HG03066 (cell line): ENCODE results near the gene OXLD1.

Source experiments
- ATAC-seq: cut with Tn5 transposase; IDR thresholded peaks from one replicate; pipeline ENCODE4 v1.9.1; 2021; ENCODE audit warnings: low read depth; ENCODE audit not compliant: unreplicated experiment

Gene OXLD1

GRCh38 chr17:81655378-81656117 is 10.9 kb downstream of the OXLD1 start:
- no peak for ATAC-seq

GRCh38 chr17:81652906-81653771 is 13.3 kb downstream of the OXLD1 start:
- ATAC-seq, result no peak

DNA sequence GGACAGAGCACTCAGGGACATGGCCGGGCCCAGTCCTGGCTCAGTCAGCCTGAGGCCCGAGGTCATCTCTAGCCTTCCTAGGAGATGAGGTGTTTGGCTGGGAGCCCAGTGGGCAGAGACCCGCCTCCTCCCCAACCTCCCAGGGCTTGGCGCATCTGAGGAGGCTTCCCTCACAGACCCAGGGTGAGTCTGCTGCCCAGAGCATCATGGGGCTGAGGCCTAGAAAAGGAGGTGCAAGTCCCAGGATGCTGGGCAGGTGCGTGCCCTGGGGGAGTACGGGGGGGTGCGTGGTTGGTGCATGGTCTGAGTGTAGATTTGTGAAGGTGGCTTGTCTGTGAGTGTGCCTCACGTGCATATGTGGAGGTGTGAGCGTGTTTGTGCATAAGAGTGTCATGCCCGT is 14.7 kb downstream of the OXLD1 start:
- ATAC-seq, result no peak

DNA sequence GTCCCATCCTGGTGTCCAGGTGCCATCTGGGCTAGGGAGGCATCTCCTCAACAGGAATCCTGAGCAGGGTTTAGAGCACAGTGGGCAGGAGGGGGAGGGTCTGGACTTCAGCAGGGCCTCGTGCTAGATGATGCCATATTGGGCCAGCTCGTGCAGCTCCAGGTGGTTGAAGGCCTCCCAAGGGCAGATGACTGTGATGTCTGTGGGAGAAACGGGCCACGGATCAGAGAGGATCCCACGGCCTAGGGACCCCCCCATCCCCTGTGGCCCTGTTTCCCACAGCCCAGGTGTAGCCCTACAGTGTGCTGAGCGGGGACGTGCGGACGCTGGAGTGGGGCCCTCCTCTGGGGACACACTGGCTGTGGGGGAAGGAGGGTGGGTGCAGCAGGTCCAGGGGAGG is 15.5 kb downstream of the OXLD1 start:
- ATAC-seq, result no peak

DNA sequence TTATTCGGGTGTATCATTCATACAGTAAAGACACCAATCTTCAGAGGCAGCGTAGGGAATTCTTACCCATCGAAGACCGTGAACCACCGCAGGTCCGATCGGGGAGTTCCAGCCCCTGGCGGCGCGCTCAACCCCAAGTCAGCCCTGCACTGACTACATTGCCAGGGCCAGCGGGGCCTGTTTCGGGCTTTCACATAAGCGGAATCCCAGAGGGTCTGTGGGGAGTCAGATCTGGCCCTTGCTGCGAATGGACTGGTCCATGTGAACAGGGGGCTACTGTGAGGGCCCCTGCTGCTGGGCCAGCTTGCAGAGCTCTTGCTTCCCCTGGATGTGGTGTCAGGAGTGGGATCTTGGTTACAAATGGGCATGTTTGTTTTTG is 17.7 kb downstream of the OXLD1 start:
- ATAC-seq, result no peak

GRCh38 chr17:81648013-81648706 is 18.2 kb downstream of the OXLD1 start:
- no peak for ATAC-seq

DNA sequence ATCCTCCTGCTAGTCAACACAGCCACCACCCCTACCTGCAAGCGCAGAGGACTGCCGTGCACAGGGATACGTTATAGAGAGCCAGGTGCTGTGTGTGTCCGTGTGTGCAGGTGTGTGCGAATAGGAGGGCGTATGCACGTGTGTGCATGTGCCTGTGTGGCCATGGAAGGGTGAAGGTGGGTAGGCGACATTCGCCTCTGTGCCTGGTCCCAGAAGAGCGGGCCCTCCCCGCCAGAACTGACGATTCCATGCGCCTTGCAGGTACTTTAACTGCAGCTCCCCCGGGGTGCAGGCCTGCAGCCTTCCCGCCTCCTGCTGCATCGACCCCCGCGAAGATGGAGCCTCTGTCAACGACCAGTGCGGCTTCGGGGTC is 18.8 kb downstream of the OXLD1 start:
- ATAC-seq, result no peak

GRCh38 chr17:81646869-81647600 is 19.4 kb downstream of the OXLD1 start:
- no peak for ATAC-seq

DNA sequence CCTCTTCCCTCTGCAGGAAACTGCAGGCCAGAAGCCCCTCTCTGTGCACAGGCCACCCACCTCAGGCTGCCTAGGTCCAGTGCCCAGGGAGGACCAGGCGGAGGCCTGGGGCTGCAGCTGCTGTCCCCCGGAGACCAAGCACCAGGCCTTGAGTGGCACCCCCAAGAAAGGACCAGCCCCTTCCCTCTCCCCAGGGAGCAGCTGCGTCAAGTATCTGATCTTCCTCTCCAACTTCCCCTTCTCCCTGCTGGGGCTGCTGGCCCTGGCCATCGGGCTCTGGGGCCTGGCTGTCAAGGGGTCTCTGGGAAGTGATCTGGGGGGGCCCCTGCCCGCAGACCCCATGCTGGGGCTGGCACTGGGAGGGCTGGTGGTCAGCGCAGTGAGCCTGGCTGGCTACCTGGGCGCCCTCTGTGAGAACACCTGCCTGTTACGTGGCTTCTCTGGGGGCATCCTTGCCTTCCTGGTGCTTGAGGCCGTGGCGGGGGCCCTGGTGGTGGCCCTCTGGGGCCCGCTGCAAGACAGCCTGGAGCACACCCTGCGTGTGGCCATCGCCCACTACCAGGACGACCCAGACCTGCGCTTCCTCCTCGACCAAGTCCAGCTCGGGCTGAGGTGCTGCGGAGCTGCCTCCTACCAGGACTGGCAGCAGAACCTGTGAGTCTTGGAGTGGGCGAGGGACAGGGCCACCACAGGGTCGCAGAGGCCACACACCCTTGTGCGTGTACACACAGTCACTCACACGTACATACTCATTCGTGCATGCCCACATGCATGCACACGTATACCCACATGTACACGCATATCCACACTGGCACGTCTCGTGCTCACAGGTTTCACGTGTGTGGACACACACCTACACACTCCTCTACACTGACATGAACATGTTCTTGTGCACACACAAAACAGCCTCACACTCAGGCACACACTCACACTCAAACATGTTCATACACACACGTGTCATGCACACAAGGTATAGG is 21.1 kb downstream of the OXLD1 start:
- ATAC-seq, result no peak

- ATAC-seq, result no peak
Measured at GRCh38 chr17:81644496-81644895, 21.9 kb downstream of the OXLD1 start.

DNA sequence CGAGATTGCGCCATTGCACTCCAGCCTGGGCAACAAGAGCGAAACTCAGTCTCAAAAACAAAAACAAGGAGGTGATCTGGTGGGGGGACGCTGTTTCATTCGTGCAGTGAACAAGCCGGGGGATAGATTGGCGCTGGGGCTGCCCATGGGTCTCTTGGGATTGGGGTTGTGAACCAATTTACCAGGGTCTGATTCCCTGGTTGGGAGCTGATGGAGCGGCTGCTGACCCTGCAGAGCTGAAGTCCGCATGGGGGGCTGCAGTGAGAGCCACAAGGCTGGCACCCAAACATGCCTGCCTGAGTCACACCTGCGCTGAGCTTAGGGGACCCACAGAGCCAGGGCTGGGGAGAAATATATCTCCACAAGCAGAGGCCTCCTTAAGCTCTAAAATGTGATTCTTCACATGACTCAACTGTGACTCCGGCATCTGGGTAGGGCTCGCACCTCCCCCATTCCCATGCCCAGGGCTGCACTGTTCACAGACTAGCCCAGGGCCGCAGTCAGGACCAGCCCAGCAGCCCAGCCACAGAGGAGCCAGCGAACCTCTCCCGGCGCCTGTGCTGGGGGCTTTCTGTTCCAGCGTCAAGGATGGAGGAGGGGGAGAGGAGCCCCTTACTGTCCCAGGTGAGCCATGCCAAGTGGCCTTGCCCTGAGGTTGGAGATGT is 24.4 kb downstream of the OXLD1 start:
- ATAC-seq, result no peak

- no peak for ATAC-seq
Measured at GRCh38 chr17:81640011-81640410, 26.4 kb downstream of the OXLD1 start.

GRCh38 chr17:81638683-81639082 is 27.7 kb downstream of the OXLD1 start:
- no peak for ATAC-seq

GRCh38 chr17:81636505-81637288 is 29.7 kb downstream of the OXLD1 start, which contains the start of the genes NPLOC4 and TSPAN10:
Gene NPLOC4 (minus strand): TSS chr17:81637112. CDS start chr17:81636930, 182 bp downstream.
Gene TSPAN10 (plus strand): TSS chr17:81637196. CDS start chr17:81642413, 5,217 bp downstream.
- no peak for ATAC-seq

DNA sequence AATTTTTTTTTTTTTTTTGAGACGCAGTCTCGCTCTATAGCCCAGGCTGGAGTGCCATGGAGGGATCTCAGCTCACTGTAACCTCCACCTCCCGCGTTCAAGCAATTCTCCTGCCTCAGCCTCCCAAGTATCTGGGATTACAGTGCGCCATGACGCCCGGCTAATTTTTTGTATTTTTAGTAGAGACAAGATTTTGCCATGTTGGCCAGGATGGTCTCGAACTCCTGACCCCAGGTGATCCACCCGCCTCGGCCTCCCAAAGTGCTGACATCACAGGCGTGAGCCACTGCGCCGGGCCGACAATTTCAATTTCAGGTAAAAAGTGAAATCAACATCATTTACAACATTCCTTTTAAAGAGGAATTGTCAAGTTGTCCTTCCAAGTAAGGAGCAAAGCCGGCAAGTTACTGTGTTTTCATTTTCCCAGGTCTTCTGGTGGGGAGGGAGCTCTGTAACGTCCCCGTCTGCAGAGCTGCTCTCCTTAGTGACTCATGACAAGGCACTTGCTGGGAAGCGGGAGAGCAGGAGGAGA is 30.4 kb downstream of the OXLD1 start:
- ATAC-seq, result no peak

GRCh38 chr17:81635431-81635830 is 31.0 kb downstream of the OXLD1 start:
- ATAC-seq, result no peak

GRCh38 chr17:81631482-81631881 is 34.9 kb downstream of the OXLD1 start:
- no peak for ATAC-seq

- ATAC-seq, result no peak
Measured at GRCh38 chr17:81630274-81630673, 36.1 kb downstream of the OXLD1 start.
